ENCODE measurements around the gene PCNT.

DNA sequence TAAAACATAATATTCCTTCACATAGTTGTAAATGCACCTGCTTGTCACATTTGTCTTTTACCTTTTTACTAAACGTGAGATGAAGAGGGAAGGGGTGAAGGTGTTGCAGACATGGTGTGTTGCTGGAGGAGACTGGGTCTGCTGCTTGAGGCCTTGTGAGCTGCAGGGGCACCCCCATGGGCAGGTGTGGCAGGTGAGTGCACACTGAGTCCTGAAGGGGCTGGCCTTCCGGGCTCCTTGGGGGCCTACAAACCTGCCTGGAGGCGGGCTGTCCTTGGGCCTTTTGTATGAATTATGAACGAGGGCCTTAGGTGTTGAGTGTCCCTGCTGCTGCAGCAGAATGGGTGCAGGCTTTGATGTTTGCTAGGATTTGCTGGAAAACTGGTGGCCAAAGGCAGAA lies 3.8 kb downstream of the PCNT start:
- TF ChIP-seq POLR2A (IDR thresholded peaks at IDR 0.05), result no peak
- TF ChIP-seq, protein P1, sequence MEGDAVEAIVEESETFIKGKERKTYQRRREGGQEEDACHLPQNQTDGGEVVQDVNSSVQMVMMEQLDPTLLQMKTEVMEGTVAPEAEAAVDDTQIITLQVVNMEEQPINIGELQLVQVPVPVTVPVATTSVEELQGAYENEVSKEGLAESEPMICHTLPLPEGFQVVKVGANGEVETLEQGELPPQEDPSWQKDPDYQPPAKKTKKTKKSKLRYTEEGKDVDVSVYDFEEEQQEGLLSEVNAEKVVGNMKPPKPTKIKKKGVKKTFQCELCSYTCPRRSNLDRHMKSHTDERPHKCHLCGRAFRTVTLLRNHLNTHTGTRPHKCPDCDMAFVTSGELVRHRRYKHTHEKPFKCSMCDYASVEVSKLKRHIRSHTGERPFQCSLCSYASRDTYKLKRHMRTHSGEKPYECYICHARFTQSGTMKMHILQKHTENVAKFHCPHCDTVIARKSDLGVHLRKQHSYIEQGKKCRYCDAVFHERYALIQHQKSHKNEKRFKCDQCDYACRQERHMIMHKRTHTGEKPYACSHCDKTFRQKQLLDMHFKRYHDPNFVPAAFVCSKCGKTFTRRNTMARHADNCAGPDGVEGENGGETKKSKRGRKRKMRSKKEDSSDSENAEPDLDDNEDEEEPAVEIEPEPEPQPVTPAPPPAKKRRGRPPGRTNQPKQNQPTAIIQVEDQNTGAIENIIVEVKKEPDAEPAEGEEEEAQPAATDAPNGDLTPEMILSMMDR (IDR thresholded peaks at IDR 0.05), result no peak

All from breast epithelium (tissue), 3 donors.